GM19238 (cell line): ENCODE data around the gene GULP1.
"Not testable (repeated sequence)": the region's sequence is repeated elsewhere in the genome, so short reads cannot be mapped to it uniquely, and the experiment has no call there.

ENCODE experiments used
- DNase-seq: peaks from one replicate; pipeline ENCODE4 v3.0.0; 2011; ENCODE audit warnings: low spot score; ENCODE audit not compliant: insufficient read length

Gene GULP1

DNA sequence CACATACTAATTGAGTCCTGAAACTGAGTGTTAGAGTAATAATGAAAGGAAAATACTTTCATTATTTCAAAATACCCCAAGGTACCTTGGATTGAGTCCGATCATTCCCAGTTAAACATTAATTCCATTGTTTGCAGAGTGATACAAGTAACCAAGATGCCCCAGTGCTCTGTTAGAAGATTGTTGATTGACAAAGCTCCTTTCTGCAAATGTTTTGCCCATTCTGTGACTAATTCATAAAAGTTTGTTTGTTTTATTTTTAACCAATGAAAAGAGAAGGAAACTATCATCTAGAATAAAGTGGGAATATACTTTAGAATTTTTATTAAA is 124.0 kb downstream of the GULP1 start:
- no peak for DNase-seq

DNA sequence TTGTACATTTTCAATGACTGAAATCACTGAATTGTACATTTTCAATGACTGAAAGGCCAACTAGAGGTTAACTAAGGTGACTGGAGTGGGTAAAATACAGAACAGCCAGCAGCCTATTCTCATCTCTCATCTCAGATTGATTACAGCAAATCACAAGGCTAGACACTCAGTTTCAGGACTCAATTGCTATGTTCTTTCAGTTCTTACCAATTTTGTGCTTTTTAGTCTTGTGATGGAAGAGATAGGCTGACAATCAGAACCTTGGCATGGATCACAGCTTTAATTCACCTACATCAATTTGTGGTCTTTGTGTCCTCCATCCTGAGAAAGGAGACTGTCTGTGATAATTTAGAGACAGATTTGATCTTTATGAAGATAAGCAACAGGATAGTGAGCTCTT is 124.7 kb downstream of the GULP1 start:
- no peak for DNase-seq

DNA sequence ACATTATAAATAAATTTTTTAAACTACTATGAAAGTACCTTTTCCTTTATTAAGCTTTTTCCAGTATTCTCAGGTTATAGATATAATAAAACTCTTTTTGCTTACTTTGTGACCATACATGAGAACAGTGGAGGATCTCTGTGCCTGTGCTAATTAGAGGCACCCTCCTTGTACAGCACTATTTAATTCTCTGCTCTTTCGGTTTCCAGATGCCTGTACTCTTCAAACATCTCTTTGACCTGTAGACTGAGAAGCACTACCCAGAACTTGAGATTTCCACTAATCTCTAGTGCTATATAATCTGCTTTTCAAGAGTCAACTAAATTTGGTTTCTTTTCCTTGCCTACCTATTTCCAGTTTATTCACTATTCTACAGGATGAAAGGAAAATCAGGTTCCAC is 131.1 kb downstream of the GULP1 start:
- no peak for DNase-seq

DNA sequence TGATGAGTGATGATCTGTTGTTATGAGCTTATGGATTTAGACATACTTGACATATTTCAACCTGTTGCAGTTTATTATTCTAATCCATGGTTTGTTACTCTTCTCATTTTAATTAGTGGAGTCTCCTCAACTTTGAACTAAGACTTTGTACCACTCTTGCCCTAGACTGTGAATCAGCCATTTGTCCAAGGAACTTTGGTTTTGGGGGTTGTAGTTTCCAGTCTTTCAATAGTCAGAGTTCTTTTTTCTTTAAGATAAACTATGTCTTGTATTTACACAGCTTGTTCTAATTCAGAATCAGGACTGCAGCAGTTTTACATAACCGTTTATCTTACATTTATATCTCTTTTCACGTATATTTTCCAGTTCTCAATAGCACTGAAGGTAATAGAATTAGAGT is 133.6 kb downstream of the GULP1 start:
- no peak for DNase-seq

DNA sequence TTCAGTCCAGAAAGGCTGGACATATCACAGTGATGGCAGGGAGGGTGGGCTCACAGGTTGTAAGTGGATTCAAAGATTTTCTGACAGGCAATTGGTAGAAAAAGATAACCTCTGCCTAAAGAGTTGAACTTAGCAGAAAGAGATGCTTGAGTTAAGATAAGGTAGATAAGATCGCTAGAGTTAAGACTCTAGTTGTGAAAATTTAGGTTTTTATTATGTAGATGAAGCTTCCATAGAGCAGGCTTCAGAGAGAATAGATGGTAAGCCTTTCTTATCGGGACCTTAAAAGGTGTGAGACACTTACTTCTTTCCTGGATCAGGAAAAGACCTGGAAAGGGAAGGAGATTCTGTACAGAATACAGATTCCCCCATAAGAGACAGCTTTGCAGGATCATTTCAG is 134.4 kb downstream of the GULP1 start:
- DNase-seq, result no peak

DNA sequence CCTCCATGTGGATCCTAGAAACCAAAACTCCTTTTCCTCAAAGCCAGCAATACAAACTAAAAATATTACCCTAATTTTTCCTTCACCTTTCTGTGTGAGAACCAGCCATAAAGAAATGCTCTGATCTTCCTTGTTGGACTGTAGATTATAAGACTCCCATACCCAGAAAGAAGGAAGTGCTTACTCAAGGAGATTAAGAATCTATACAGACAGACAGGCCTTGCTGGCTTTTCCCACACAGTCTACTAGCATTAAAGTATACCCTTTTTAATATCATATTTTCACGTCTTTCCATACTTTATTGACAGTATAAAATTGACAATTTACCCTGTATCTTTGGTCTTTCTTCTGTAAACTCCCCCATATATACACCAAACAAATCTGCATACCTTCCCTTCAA is 139.0 kb downstream of the GULP1 start:
- no peak for DNase-seq

DNA sequence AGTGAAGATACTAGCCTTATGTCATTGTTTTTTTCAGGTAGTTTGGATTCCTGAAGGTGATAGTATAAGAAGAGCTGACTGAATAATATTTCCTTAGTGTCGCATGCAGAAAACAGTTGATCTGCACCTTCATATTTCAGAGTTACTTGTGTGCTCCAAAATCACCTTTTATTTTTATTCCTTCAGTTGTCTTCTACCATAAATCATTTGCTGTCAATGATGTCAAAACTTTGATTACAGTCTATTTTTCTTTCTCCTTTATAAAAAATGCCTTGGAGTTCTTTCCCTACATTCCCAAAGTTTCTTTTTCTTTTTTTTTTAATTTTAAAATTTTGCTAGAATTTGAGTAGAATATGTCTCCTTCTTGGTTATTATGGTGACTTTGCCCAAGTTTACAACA is 142.3 kb downstream of the GULP1 start:
- DNase-seq, result no peak

DNA sequence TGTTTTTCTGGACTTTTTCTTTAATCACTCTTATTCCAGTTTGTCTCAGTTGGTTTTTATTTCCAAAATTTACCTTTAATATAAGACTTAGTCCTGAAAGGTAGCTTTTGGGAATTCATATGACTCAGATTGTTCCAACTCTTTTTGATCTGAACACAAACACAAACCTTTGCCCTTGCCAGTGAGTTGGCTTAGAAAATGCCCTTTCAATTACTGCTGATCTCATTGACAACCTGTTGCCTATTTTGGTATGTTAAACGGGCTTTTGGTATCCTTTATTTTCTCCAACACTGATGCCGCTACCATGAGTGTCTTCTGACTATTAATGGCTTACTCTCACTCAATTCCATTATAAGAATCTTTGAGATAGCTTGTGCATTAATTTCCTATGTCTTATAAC is 143.4 kb downstream of the GULP1 start:
- no peak for DNase-seq

DNA sequence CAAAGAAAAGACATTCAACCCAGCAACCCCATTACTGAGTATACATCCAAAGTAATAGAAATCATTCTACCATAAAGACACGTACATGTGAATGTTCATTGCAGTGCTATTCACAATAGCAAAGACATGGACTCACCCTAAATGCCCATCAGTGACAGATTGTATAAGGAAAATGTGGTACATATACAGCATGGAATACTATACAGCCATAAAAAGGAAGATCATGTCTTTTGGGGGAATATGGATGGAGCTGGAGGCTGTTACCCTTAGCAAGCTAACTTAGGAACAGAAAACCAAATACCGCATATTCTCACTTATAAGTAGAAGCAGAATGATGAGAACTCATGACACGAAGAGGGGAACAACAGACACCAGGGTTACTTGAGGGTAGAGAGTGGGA is 145.9 kb downstream of the GULP1 start:
- no peak for DNase-seq

DNA sequence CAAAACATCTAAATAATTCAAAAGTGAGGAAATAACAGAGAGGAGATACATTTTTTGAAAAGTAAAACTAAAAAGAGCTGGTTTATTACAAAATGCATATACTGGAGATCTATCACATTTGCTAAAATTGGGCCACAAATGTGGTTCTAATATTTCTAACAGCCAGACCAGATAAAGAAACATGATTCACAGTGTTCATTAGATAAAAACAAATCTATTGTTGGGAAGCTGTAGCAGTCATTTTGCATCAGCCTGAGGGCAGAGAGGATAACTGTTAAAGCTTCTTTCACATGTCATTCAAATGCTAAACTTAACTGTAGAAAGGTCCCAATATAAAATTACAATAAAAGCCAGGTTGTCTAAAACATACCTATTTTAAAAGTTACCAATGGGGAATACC is 148.3 kb downstream of the GULP1 start:
- no peak for DNase-seq

DNA sequence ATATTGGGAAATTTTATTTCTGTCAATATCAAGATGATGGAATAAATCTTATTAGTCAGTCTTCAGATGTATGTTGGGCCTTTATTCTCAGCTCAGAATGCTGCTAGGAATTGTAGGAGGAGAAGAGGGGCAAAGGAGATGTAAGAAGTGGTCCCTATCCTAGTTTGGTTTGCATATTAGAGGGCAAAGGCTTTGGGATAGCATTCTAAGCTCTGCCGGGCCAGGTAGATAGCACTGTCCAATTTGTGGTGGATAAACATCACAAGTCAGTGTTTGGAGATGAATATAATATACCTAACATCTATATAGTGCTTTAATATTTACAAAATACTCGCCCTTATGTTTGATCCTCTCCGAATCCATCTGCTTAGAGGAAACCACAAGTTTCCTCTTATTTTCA is 149.2 kb downstream of the GULP1 start:
- DNase-seq, result no peak

DNA sequence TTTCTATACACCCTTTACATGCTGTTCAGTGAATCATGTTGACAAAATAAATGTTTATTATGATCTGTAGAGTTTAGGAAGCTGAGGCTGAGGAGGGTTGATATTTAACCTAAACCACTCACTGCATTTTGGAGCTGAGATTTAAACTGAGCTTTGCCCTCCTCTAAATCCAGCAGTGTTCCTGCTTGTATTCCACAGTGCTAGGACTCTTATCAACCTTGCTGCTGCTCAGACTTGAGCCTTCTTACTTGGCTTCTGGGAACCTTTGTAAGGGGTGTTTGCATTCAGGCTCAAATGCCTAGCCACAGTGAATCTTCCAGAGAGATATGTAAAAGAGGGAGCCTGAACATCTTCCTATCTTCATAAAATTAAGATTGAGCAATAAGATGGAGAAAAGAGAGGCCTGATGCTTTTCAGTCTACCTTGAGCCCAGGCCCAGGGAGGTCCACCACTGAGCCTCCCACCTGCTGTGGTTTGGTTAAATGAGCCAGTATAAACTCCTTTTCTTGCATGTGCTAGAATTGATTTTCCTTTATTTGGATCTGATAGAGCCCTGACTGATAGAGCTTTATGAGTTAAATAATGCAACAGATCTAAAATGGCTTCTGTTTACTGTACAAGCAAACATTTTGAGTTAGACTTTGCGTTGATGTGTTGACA is 149.7 kb downstream of the GULP1 start:
- no peak for DNase-seq

DNA sequence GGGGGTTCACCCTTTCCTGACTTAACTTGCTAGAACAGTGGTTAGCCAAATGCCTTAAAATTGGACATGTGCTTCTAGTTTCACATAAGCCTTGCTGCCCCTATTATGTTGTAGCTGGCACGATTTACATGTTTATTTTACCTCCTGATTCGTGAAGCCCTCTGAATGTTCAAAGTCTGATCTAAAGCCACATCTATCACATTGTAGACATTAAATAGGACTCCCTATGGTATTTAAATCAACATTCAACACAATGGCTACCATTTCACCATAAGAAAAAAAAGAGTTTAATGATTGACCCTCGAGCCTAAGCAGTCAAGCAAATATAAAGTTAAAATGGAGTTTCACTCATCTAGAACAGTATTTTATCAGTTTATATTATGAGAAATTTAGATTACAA is 151.5 kb downstream of the GULP1 start:
- no peak for DNase-seq

DNA sequence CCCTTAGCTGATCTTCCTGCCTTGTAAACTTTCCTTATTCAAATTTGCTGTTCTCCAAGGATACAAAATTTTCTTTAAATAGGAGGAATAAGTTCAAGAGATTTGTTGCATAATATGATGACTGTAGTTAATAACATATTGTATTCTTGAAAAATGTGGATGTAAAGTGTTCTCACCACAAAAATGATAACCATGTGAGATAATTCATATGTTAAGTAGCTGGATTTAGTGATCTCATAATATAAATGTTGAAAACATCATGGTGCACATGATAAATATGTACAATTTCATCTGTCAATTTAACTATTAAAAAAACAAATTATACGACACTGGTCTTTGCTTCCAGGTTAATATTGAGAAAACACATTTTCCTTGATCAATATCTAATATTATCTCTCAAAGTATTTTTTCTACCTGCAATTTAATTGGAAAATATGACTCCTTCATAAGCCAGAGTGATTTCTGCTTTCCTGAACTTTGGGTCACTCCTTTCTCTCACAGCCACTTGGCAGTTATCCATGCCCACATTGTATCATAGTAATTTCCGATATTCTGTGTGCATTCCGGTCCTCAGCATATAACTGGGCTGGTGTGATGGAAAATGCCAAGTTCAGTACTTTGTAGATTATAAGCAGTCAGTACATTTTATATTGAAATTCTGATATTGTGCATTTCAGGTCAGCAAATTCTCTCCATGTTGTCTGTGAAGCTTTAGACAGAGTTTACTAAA is 152.6 kb downstream of the GULP1 start:
- no peak for DNase-seq

DNA sequence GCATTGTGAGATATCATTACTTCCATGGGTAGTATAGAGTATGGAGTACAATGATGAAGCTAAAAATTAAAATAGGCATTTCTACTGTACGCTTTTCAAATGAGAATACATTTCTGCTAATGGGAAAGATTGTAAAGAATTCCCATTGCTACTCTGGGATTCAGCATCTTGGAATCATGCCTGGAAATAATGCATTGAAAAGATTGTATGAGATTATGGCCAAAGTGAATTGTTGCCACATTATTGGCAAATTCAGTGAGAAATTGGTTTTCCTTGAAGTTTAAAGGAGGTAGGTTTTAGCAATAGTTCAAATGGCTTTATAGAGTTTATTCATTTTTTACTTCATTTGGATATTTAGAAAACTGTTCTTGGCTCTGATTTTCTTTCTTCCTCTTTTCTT is 157.9 kb downstream of the GULP1 start:
- DNase-seq, result no peak

DNA sequence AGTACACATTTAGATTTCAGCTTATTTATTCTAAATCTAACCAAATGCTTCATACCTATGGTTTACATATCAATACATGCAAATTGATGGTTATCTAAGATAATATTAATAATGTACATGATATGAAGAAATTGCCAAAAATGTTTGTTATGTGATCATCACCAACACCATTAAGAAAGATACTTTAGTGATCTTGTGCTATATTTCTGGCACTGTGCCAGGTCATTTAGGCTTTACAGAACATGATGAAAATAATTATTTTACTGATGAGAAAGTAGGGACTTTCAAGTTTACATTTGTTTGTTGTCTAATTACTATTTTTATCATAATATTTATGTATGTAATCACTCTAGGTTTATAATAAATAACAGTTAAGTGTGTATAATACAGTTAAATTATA is 158.3 kb downstream of the GULP1 start:
- DNase-seq, result no peak

DNA sequence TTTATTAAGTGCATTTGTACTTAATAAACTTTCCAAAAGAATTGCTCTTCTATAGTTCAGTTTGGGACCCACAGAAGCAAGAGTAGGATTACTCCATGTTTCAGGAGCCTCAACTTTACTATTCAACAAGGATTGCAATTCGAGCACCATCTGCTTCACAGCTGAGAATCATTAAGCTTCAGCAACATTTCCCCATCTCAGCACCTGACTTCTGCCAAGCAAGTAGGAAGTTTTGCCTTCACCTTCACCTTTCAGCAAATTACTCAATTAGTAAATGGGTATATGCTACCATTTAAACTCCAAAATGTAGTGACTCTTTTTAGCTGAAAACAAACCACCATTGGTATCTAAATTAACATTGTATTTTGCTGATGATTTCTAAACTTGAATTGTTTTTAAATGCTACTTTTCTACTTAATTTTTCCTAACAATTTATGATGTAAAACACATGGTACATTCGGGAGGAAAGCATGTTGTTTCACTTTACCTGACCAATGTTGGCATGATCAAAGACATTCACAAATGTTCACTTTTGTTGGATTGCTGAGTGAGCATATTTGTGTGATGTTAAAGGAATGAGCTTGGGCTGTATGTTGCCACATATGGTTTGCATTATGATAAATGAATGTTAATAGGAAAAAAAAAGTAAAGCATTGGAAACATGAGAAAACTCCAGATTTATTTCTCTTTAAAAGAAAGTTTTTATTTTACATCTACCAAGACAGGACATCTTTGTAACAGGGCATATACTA is 159.2 kb downstream of the GULP1 start:
- DNase-seq, result no peak

DNA sequence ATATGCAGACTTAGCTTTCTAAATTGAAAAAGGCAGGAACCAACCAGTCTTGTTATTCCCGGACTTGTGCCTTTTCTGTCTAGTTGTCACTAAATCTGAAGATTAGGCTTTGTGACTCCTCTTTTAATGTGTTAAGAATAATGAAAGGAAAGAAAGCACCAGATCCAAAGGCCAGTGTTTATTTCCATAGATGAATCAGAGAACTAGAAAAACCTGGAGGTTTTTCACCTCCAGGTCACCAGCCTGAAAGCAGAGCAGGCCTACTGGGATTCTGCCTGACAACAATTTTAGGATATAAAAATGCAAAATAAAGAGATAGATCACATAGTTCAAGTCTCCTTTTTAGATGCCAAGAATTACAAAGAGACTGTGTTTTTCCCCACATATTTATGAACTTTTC is 160.4 kb downstream of the GULP1 start:
- DNase-seq, result no peak

DNA sequence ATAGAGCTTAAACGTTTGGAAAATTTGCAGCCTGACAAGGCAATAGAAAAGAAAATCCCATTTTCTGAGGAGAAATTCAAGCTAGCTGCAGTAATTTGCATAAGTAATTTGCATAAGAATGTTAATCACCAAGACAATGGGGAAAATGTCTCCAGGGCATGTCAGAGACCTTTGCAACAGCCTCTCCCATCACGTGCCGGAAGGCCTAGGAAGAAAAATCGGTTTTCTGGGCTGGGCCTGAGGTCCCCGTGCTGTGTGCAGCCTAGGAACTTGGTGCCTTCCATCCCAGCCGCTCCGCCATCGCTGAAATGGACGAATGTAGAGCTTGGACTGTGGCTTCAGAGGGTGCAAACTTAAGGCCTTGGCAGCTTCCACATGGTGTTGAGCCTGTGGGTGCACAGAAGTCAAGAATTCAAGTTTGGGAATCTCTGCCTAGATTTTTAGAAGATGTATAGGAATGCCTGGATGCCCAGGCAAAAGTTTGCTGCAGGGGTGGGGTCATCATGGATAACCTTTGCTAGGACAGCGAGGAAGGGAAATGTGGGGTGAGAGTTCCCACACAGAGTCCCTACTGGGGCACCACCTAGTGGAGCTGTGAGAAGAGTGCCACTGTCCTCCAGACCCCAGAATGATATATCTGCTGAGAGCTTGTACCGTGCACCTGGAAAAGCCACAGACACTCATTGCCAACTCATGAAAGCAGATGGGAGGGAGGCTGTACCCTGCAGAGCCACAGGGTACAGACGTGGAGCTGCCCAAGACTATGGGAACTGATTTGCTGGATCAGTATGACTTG is 164.6 kb downstream of the GULP1 start:
- no peak for DNase-seq

DNA sequence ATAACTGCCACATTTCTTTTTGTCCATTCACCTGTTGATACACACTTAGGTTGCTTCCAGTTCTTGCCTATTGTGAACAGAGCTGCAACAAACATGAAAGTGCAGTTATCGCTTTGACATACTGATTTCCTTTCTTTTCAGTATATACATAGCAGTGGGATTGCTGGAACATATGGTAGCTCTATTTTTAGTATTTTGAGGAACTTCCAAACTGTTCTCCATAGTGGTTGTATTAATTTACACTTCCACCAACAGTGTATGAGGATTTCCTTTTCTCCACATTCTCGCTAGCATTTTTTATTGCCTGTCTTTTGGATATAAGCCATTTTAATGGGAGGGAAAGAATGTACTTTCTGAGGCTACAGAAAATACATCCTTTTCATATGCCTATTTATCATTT is 167.4 kb downstream of the GULP1 start:
- no peak for DNase-seq

DNA sequence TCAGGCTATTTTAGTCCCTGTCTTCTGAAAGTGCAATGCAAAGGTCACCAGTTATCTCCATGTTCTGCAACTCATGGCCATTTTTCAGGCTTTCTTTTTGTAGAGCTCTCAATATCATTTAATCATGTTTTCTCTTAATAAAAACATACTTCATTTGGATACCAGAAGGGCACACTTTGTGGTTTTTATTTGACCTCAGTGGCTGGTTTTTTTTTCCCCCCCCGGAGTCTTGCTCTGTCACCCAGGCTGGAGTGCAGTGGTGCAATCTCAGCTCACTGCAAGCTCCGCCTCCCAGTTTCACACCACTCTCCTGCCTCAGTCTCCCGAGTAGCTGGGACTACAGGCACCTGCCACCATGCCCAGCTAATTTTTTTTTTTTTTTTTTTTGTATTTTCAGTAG is 174.4 kb downstream of the GULP1 start:
- DNase-seq, result not testable (repeated sequence)

DNA sequence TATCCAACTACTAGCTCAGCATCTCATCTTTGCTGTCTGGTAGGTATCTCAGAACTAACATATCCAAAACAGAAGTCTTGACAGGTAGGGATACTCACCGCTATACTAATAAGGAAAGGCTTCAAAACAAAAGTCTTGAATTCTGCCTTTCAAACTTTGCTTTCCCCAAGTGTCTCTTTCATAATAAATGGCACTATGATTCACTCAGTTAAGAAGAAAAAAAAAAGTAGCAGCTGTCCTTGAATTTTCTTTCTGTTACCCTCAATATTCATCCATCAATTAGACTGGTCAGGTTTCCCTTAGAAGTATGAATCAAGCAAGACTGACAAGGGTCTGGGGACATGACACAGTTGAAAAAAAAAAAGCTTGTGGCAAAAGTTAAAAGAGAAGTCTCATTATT is 175.1 kb downstream of the GULP1 start:
- no peak for DNase-seq
